ENCODE data around the gene CPSF3. TPM values are rescaled to one million over a fixed set of nuclear protein-coding genes. Genes with fewer than 3 reads are reported as not detected.
A peak's percentile ranks its signal among the peaks of the same experiment; 100 is the strongest.

Gene CPSF3
- total RNA-seq, 1 donor from 2014 or later, result 40.3 TPM

DNA sequence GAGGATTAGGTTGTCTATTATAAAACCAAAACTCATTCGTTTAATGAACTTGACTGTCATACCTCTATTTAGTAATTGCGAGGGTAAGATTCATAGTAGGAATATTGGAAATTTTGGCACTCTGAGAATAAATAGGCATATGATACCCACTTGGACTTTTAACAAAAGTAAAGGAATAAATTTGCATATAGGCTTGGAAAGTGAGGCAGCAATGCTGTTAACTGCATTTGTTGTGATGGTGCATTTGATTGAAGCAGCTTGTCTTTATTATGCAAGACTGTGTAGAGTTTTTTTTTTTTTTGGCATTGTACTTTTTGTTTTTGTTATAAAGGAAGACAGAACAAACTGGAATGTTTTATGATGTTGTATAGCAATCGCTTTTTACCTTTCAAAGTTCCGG, 19.0 kb upstream of the CPSF3 start:
- no peak overlapping the region for H3K4me2 ChIP-seq (ENCODE audit: low read length)
- H3K9me3 Mint-ChIP-seq (ENCODE audit: unreplicated experiment), result no peaks in the 10 kb centered on the region

DNA sequence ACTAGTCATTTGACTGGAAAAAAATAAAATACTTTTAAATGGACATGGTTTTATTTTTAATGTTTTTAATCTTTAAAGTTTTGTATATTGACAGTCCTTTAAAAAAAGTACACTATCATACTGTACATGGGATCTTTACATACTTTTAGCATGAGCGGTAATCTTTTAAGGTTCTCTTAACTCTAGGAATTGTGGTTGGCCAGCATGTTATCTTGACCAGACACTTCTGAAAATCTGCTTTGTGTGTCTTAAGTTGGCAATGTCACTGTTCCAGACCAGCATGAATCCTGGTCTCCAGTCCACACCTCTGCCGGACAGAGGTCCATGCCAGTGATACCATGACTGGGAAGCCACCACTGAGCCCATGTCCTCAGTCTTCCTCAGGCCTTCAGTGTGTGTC, 17.8 kb upstream of the CPSF3 start:
- Histone ChIP-seq H3K4me1 (ENCODE audit: insufficient read depth, low read length) (no peaks in the 10 kb centered on the region), H3K27ac (ENCODE audit: low read depth, low read length) (no peak overlapping the region), H3K79me2 (ENCODE audit: insufficient read depth, low read length) (peaks cover 4% of the 10 kb centered on the region), H3K4me3 (ENCODE audit: insufficient read depth, low read depth, low read length) (no peak overlapping the region), H3K27me3 (ENCODE audit: insufficient read depth, low read length) (no peaks in the 10 kb centered on the region), H3K9me3 (ENCODE audit: insufficient read depth, low read depth, low read length) (no peaks in the 10 kb centered on the region), H3K4me2 (ENCODE audit: low read length) (no peak overlapping the region), H3K9ac (ENCODE audit: low read length) (no peak overlapping the region), H2AFZ (ENCODE audit: low read depth, low read length) (no peak overlapping the region), H4K20me1 (ENCODE audit: insufficient read depth, low read length) (peaks cover 5% of the 10 kb centered on the region), H3K36me3 (ENCODE audit: insufficient read depth, low read length) (peaks cover 27% of the 10 kb centered on the region)
- Mint-ChIP-seq H3K36me3 (ENCODE audit: low read depth, unreplicated experiment) (peaks cover 19% of the 10 kb centered on the region), H3K4me1 (ENCODE audit: low read depth, unreplicated experiment) (peaks cover under 1% of the 10 kb centered on the region), H3K9me3 (ENCODE audit: unreplicated experiment) (no peaks in the 10 kb centered on the region), H3K27me3 (ENCODE audit: low read depth, unreplicated experiment) (no peaks in the 10 kb centered on the region), H3K4me3 (ENCODE audit: unreplicated experiment) (no peak overlapping the region), H3K27ac (ENCODE audit: unreplicated experiment) (no peak overlapping the region)
- DNase-seq (ENCODE audit: low read depth) (peak; percentile 49), FAIRE-seq (no peak)
- TF ChIP-seq EZH2 (IDR thresholded peaks at IDR 0.05; ENCODE audit: insufficient read depth, low read length), result no peak
- TF ChIP-seq, protein P1, sequence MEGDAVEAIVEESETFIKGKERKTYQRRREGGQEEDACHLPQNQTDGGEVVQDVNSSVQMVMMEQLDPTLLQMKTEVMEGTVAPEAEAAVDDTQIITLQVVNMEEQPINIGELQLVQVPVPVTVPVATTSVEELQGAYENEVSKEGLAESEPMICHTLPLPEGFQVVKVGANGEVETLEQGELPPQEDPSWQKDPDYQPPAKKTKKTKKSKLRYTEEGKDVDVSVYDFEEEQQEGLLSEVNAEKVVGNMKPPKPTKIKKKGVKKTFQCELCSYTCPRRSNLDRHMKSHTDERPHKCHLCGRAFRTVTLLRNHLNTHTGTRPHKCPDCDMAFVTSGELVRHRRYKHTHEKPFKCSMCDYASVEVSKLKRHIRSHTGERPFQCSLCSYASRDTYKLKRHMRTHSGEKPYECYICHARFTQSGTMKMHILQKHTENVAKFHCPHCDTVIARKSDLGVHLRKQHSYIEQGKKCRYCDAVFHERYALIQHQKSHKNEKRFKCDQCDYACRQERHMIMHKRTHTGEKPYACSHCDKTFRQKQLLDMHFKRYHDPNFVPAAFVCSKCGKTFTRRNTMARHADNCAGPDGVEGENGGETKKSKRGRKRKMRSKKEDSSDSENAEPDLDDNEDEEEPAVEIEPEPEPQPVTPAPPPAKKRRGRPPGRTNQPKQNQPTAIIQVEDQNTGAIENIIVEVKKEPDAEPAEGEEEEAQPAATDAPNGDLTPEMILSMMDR (IDR thresholded peaks at IDR 0.05; ENCODE audit: insufficient read depth, low read depth, low read length), result no peak

More for the DNA sequence above, 19.0 kb upstream of the CPSF3 start:
- FAIRE-seq (no peak), DNase-seq (ENCODE audit: low read depth) (no peak)
- H3K9me3 ChIP-seq (ENCODE audit: insufficient read depth, low read depth, low read length), result no peaks in the 10 kb centered on the region
- H3K4me1 ChIP-seq (ENCODE audit: insufficient read depth, low read length), result no peaks in the 10 kb centered on the region
- Mint-ChIP-seq H3K27ac (ENCODE audit: unreplicated experiment) (no peak overlapping the region), H3K27me3 (ENCODE audit: low read depth, unreplicated experiment) (no peaks in the 10 kb centered on the region), H3K36me3 (ENCODE audit: low read depth, unreplicated experiment) (peaks cover 19% of the 10 kb centered on the region), H3K4me3 (ENCODE audit: unreplicated experiment) (no peak overlapping the region), H3K4me1 (ENCODE audit: low read depth, unreplicated experiment) (peaks cover 3% of the 10 kb centered on the region)
- H3K9ac ChIP-seq (ENCODE audit: low read length), result no peak overlapping the region
- H3K27me3 ChIP-seq (ENCODE audit: insufficient read depth, low read length), result no peaks in the 10 kb centered on the region
- H4K20me1 ChIP-seq (ENCODE audit: insufficient read depth, low read length), result peaks cover 5% of the 10 kb centered on the region
- no peak overlapping the region for H2AFZ ChIP-seq (ENCODE audit: low read depth, low read length)
- no peak overlapping the region for H3K4me3 ChIP-seq (ENCODE audit: insufficient read depth, low read depth, low read length)
- TF ChIP-seq, protein P1 (IDR thresholded peaks at IDR 0.05; ENCODE audit: insufficient read depth, low read depth, low read length), result no peak
- TF ChIP-seq EZH2 (IDR thresholded peaks at IDR 0.05; ENCODE audit: insufficient read depth, low read length), result no peak
- H3K36me3 ChIP-seq (ENCODE audit: insufficient read depth, low read length), result peaks cover 25% of the 10 kb centered on the region
- peaks cover 4% of the 10 kb centered on the region for H3K79me2 ChIP-seq (ENCODE audit: insufficient read depth, low read length)
- no peak overlapping the region for H3K27ac ChIP-seq (ENCODE audit: low read depth, low read length)

DNA sequence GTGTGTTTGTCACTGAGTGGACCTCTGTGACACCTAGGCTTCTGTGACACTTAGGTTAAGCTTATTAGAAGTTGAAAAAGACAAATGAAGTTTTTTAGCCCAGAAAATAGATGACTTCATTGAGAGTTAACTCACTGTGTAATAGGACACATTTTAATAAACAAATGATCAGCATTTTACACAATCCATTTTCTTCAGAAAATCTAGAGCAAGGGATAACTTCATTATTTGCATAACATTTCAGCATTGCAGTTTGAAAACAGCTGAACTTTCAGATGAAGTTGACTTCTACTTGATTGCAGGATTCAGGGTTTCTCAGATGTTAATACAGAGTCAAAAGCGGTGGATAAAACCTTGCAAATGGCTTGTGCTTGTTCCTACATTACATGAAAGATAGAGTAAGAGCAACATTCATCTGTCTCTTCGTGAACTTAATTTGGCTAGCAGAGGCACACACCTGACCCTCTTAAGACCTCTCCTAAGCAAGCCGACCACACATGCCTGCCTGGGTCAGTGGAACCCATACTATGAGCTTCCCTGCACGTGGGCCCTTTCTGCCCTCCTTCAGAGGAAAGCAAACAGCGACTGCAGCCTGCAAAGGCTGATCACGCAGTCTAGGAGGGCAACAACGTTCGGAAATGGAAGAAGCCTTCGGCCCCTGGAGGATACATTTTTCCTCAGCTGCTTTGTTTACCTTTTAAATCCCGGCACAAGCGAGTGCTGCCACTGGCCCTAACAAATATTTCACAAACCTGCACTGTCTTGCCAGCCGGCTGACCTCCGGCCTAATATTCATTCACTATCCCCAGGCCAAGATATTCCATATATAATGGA, 16.7 kb upstream of the CPSF3 start:
- Mint-ChIP-seq H3K9me3 (ENCODE audit: unreplicated experiment) (no peaks in the 10 kb centered on the region), H3K27me3 (ENCODE audit: low read depth, unreplicated experiment) (no peaks in the 10 kb centered on the region), H3K36me3 (ENCODE audit: low read depth, unreplicated experiment) (peaks cover 15% of the 10 kb centered on the region), H3K4me1 (ENCODE audit: low read depth, unreplicated experiment) (no peaks in the 10 kb centered on the region), H3K4me3 (ENCODE audit: unreplicated experiment) (no peak overlapping the region), H3K27ac (ENCODE audit: unreplicated experiment) (no peak overlapping the region)
- Histone ChIP-seq H3K4me2 (ENCODE audit: low read length) (no peak overlapping the region), H3K9ac (ENCODE audit: low read length) (no peak overlapping the region), H3K4me1 (ENCODE audit: insufficient read depth, low read length) (no peaks in the 10 kb centered on the region), H3K27ac (ENCODE audit: low read depth, low read length) (no peak overlapping the region), H3K9me3 (ENCODE audit: insufficient read depth, low read depth, low read length) (no peaks in the 10 kb centered on the region), H3K36me3 (ENCODE audit: insufficient read depth, low read length) (peaks cover 30% of the 10 kb centered on the region), H3K79me2 (ENCODE audit: insufficient read depth, low read length) (peaks cover 4% of the 10 kb centered on the region), H4K20me1 (ENCODE audit: insufficient read depth, low read length) (peaks cover 5% of the 10 kb centered on the region), H3K27me3 (ENCODE audit: insufficient read depth, low read length) (no peaks in the 10 kb centered on the region), H2AFZ (ENCODE audit: low read depth, low read length) (no peak overlapping the region), H3K4me3 (ENCODE audit: insufficient read depth, low read depth, low read length) (no peak overlapping the region)
- FAIRE-seq (no peak), DNase-seq (ENCODE audit: low read depth) (no peak)
- TF ChIP-seq, protein P1 (IDR thresholded peaks at IDR 0.05; ENCODE audit: insufficient read depth, low read depth, low read length), result no peak
- no peak for TF ChIP-seq EZH2 (IDR thresholded peaks at IDR 0.05; ENCODE audit: insufficient read depth, low read length)

Data from astrocyte (in vitro differentiated cells and primary cell).